KMS-11 (cell line): ENCODE measurements around the gene MRPL37.

Source experiments
- H2AFZ ChIP-seq: fragments of 200-600 bp; sonication (generic); 2 replicates; pipeline ENCODE4 v1.6.1; 2016; ENCODE audit warnings: antibody characterized with exemption, mixed run types, low read depth
- H3K27ac ChIP-seq: fragments of 200-600 bp; sonication (generic); 2 replicates; pipeline ENCODE4 v1.6.1; 2016; ENCODE audit warnings: mild to moderate bottlenecking, mixed run types
- H3K27me3 ChIP-seq: fragments of 200-600 bp; sonication (generic); 2 replicates; pipeline ENCODE4 v1.6.1; 2017; ENCODE audit warnings: mild to moderate bottlenecking, low read depth, mixed run types, moderate library complexity; ENCODE audit not compliant: insufficient read depth
- H3K36me3 ChIP-seq: fragments of 200-600 bp; sonication (generic); 2 replicates; pipeline ENCODE4 v1.6.1; 2017; ENCODE audit warnings: mild to moderate bottlenecking, mixed run types; ENCODE audit not compliant: insufficient read depth
- H3K4me1 ChIP-seq: fragments of 200-600 bp; sonication (generic); 2 replicates; pipeline ENCODE4 v1.6.1; 2016; ENCODE audit warnings: mild to moderate bottlenecking, low read depth, mixed run types; ENCODE audit not compliant: poor library complexity, severe bottlenecking
- H3K4me2 ChIP-seq: fragments of 200-600 bp; sonication (generic); 2 replicates; pipeline ENCODE4 v1.7.0; 2016; ENCODE audit warnings: mild to moderate bottlenecking, mixed run types
- H3K4me3 ChIP-seq: fragments of 200-600 bp; sonication (generic); IDR thresholded peaks from 2 replicates; pipeline ENCODE4 v1.6.1; 2017; ENCODE audit warnings: low read depth, low read length, mixed read lengths; ENCODE audit not compliant: insufficient read depth
- H3K79me2 ChIP-seq: fragments of 200-600 bp; sonication (generic); 2 replicates; pipeline ENCODE4 v1.6.1; 2016; ENCODE audit warnings: low read depth, mixed run types; ENCODE audit not compliant: insufficient read depth
- H3K9ac ChIP-seq: fragments of 200-600 bp; sonication (generic); 2 replicates; pipeline ENCODE4 v1.6.1; 2016; ENCODE audit warnings: mild to moderate bottlenecking, mixed run types
- H4K20me1 ChIP-seq: fragments of 200-600 bp; sonication (generic); 2 replicates; pipeline ENCODE4 v1.6.1; 2016; ENCODE audit warnings: mild to moderate bottlenecking, mixed run types; ENCODE audit not compliant: insufficient read depth
- TF ChIP-seq, protein P1 (sequence below): fragments of 200-600 bp; sonication (generic); conservative IDR thresholded peaks from 2 replicates; pipeline ENCODE4 v1.6.1; 2017; ENCODE audit warnings: low read depth, mild to moderate bottlenecking, antibody characterized with exemption, low read length, moderate library complexity, mixed read lengths

Gene MRPL37

DNA sequence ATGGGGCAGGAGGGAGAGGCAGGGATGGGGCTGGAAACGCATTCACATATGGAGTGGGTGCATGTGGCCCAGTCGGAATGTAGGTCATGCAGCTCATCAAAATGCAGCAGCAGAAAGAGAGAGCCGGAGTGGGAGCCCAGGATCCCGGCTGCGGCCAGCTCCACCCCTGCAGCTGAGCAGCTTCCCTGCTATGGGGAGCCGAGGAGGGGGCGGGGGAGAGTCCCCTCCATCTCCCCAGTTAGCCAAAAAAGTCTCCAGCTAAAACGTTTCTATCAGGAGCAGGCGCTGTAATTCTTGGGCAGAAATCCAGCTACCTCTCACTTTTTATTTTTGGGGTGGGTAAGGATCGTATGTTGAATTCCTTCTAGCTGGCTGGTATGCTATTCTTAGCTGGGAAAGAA lies 39.7 kb downstream of the MRPL37 start:
- Histone ChIP-seq H3K79me2 (no peaks in the 10 kb centered on the region), H4K20me1 (no peaks in the 10 kb centered on the region), H3K9ac (no peak overlapping the region), H3K4me3 (no peak overlapping the region), H2AFZ (no peak overlapping the region), H3K27me3 (no peaks in the 10 kb centered on the region), H3K36me3 (no peaks in the 10 kb centered on the region), H3K4me2 (no peak overlapping the region), H3K27ac (no peak overlapping the region), H3K4me1 (no peaks in the 10 kb centered on the region)
- TF ChIP-seq, protein P1, sequence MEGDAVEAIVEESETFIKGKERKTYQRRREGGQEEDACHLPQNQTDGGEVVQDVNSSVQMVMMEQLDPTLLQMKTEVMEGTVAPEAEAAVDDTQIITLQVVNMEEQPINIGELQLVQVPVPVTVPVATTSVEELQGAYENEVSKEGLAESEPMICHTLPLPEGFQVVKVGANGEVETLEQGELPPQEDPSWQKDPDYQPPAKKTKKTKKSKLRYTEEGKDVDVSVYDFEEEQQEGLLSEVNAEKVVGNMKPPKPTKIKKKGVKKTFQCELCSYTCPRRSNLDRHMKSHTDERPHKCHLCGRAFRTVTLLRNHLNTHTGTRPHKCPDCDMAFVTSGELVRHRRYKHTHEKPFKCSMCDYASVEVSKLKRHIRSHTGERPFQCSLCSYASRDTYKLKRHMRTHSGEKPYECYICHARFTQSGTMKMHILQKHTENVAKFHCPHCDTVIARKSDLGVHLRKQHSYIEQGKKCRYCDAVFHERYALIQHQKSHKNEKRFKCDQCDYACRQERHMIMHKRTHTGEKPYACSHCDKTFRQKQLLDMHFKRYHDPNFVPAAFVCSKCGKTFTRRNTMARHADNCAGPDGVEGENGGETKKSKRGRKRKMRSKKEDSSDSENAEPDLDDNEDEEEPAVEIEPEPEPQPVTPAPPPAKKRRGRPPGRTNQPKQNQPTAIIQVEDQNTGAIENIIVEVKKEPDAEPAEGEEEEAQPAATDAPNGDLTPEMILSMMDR = no peak

DNA sequence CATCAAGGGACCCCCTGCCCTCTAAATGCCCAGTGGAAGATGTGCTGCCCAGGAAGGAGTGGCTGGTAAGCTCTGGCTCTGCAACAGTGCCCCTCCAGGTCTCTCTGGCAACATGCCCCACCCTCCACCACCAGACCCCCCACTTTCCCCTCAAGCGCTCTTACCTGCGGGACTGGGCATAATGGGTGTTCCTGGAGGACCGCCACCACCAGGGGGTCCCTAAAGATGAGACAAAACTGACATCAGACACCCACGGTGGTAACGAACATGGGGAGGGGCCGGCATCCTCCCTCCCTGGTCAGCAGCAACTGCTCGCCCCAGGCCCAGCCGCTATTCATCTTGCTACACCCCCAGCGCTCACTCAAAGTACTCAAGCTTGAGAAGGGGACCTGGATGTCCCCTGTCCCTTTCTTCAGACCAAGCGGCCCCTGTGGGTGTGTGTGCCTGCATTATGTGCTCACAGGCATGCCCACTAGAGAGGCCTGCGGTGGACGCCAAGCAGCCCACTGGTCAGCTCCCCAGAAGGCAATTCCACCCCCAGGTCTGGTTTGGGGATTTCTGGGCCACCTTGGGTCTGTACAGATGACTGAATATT lies 40.9 kb downstream of the MRPL37 start:
- no peak overlapping the region for H3K9ac ChIP-seq
- no peaks in the 10 kb centered on the region for H3K4me1 ChIP-seq
- H4K20me1 ChIP-seq = no peaks in the 10 kb centered on the region
- TF ChIP-seq, protein P1 = no peak
- no peaks in the 10 kb centered on the region for H3K79me2 ChIP-seq
- H3K4me2 ChIP-seq = no peak overlapping the region
- no peak overlapping the region for H3K4me3 ChIP-seq
- no peak overlapping the region for H2AFZ ChIP-seq
- no peaks in the 10 kb centered on the region for H3K27me3 ChIP-seq
- H3K27ac ChIP-seq = no peak overlapping the region
- no peaks in the 10 kb centered on the region for H3K36me3 ChIP-seq

DNA sequence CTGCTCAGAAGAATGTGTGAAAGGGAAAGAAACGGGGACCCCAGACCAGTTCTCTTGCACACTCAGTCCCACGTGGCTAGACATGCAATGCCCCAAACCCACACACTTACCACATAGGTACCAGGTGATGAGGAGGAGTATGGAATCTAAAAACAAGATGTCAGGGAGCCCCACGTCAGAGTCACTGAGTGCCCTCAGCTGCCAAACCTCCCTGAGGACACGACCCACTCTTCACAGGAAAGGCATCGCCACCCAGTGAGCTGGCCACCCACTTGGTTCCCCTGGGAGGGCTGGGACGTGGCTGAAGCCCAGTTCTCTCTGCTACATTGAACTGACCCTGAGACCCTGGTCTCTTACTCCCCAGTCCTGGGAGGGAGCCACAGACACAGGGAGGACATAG lies 41.4 kb downstream of the MRPL37 start:
- Histone ChIP-seq H3K4me1 (no peaks in the 10 kb centered on the region), H3K36me3 (no peaks in the 10 kb centered on the region), H3K79me2 (no peaks in the 10 kb centered on the region), H4K20me1 (no peaks in the 10 kb centered on the region), H3K27me3 (no peaks in the 10 kb centered on the region), H3K27ac (no peak overlapping the region), H3K4me2 (no peak overlapping the region), H3K9ac (no peak overlapping the region), H2AFZ (no peak overlapping the region), H3K4me3 (no peak overlapping the region)
- TF ChIP-seq, protein P1 = no peak

DNA sequence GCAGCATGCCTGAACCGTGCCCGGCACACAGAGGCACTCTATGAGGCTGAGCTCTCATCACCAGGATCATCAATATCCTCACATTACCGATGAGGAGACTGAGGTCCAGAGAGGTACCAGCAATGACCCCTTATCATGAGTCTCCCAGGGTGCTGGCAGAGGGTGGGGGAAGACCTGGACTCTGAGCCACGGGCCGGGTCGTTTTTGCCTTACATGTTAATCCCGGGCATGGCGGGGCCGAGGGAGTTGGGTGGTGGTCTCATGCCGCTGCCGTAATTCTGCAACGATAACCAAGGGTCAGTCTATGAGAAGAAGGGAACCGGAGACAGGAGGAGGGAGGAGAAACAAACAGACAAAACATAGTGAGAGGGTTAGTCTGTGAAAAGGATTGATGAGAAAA lies 43.1 kb downstream of the MRPL37 start:
- no peaks in the 10 kb centered on the region for H4K20me1 ChIP-seq
- H3K27ac ChIP-seq = no peak overlapping the region
- no peaks in the 10 kb centered on the region for H3K79me2 ChIP-seq
- TF ChIP-seq, protein P1 = no peak
- H3K27me3 ChIP-seq = no peaks in the 10 kb centered on the region
- H2AFZ ChIP-seq = no peak overlapping the region
- H3K4me3 ChIP-seq = no peak overlapping the region
- no peak overlapping the region for H3K9ac ChIP-seq
- H3K4me1 ChIP-seq = no peaks in the 10 kb centered on the region
- H3K4me2 ChIP-seq = no peak overlapping the region
- H3K36me3 ChIP-seq = no peaks in the 10 kb centered on the region

DNA sequence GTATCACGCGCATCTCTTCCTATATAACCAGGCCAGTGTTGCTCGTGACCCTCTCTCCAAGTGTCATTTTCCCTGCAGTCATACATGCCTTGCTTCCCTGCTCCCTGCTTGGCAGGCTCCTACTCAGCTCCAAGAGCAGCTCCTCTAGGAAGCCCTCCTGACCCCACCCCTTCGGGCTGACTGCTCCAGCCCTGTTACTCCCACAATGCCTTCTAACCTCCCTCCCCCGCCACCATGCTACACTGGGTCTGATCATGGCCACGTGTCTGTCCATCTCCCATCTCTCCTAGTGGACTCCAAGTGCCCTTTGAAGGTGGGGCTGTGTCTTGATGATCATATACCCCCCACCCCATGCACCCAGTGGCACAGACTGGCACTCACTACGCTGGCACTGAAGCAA lies 44.7 kb downstream of the MRPL37 start:
- H3K9ac ChIP-seq = no peak overlapping the region
- H4K20me1 ChIP-seq = no peaks in the 10 kb centered on the region
- H3K79me2 ChIP-seq = no peaks in the 10 kb centered on the region
- H3K27ac ChIP-seq = no peak overlapping the region
- no peak overlapping the region for H2AFZ ChIP-seq
- no peaks in the 10 kb centered on the region for H3K4me1 ChIP-seq
- H3K27me3 ChIP-seq = no peaks in the 10 kb centered on the region
- H3K4me3 ChIP-seq = no peak overlapping the region
- TF ChIP-seq, protein P1 = no peak
- H3K36me3 ChIP-seq = no peaks in the 10 kb centered on the region
- no peak overlapping the region for H3K4me2 ChIP-seq
